GM21723 (cell line): ENCODE data around the gene ANK3.

Experiments
- ATAC-seq: cut with Tn5 transposase; IDR thresholded peaks from one replicate; pipeline ENCODE4 v1.9.1; 2021; ENCODE audit warnings: mild to moderate bottlenecking, moderate library complexity; ENCODE audit not compliant: unreplicated experiment

Gene ANK3

DNA sequence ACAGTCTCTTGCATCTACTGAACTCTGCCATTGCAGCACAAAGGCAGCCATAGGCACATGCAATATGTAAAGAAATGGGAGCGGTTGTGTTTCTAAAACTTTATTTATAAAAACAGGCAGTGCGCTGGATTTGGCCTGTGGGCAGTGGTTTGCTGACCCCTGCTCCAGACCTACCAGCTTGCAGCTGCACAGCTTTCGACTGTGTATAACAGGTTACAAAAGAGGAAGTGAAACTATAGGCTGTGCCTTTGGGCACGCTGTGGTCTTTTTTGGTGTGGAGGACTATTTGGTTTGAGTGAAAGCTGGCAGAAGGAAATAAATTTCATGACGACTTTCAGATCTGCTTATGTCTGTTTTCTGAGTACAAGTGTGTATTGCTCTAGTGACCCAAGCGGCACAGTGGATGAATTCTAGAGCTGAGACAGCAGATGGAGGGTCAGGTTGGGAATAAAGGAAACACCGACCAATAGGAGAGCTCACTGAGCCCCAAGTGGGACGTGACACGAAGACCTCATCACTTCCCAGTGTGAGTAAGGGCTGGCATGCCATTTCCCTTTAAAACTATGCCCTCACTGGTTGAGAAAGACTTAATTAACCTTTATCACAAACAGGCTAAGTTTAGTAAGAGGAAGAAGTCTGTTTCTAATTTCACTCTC is 152.7 kb downstream of the ANK3 start:
- peak; percentile 95 for ATAC-seq

- ATAC-seq = no peak
These were observed 154.7 kb downstream of the ANK3 start for GRCh38 chr10:60235001-60235400.

DNA sequence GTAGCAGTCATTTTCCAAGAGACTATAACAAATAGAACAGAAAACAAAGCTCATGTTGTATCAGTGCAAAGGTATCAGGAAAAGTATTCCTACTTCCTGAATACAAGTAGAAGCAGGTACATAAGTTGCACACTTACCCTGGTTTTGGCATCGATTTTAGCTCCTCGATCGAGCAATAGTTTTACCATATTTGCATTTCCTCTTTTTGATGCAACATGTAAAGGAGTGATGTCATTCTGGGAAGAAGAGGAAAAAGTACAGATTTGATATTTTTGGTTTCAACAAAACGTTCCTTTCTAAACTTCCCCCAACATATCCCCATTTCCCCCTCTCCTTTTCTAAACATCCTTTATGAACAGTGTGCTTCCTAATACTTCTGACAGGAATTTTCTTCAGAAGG is 155.1 kb downstream of the ANK3 start:
- ATAC-seq = no peak

DNA sequence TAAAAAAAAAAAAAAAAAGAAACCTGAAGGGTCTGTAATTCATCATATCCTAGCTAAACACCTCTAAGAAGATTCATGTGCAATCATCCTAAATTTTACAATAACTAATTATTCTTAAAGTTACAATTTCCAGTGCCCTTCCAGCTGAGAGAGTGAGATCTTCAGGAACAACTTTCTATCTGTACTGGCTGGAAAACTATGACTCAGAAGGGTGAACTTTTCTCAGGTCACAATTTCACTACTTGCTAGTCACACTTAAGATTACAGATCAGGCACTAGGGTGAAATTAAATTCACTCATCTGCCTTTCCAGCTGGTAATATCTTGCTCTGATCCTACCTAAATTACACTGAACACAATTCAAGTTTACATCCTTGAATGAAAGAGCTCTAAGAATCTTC is 158.8 kb downstream of the ANK3 start:
- no peak for ATAC-seq

GRCh38 chr10:60224066-60224705 is 165.5 kb downstream of the ANK3 start:
- no peak for ATAC-seq

- ATAC-seq = no peak
These were observed 167.6 kb downstream of the ANK3 start for GRCh38 chr10:60222047-60222446.

- no peak for ATAC-seq
These were observed 177.5 kb downstream of the ANK3 start for GRCh38 chr10:60212195-60212594.

DNA sequence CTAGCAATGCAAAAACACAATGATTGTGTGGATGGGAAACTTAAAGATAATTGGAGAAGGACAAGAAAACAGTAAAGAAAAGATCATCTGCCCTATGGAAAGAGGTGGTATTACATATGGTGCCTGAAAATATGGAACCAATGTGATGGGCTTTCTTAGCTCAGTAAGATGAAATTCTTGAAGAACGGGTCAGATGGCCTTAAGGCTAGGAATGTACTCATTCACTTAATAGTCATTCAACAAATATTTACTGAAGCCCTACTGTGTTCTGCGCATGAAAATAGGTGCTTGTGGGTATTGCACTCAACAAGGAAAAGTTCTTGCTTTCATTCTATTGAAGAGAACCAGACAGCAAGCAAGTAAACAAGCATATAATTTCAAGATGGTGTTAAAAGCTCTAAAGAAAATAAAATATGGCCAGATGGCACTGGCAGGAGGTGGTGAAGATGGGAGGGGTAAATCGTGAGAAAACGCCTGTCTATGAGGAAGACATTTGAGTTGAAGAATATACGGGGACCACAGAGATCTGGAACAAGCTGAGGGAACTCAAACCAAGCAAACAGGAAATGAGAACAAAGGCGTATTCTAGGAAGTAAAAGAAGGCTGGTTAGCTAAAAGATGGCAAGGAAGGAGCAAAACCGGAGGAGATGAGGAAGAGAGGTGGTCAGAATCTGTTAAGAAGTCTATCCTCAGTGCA is 179.7 kb downstream of the ANK3 start:
- no peak for ATAC-seq

DNA sequence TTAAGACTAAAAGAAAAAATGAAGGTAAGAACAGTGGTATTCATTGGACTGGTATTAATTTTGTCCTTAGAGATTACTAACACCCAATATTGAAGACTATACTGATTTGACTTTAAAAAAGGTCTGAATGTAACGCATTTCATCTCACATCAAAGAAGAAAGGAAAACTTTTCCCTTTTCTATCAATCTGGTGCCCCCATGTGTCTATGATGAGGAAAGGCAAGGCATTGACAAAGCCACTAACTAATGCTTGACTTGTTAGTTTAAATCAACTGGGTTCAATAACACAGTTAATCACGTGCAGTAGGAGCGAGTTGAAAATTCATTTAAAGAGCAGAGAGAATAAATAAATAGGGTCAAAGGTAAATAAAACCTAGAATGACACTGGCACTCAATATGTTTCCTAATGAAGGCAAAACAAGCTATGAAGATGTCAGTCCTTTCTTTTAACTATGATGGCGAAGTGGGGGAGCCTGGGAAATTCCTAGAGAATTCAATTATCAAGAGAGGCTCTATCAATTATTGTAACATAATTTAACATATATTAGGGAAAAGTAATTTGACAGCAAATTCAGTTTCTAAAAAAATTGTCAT is 180.9 kb downstream of the ANK3 start:
- ATAC-seq = no peak

DNA sequence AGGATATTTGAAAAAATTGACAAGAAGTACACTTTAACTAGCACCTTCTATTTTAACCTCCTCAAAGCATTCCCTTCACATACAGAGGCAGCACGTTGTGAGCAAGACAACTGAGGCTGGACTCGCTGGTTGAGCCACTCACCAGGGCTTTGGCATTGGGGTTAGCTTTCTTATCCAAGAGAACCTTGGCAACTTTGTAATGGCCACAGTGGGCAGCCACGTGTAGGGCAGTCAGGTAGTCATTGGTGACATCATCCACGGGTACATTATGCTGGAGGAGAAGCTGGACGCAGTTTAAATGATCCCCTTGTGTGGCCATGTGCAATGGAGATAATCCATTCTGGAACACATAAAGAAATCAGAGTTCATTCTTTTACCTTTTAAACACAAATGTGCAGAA is 181.8 kb downstream of the ANK3 start:
- no peak for ATAC-seq

- ATAC-seq = no peak
These were observed 182.9 kb downstream of the ANK3 start for GRCh38 chr10:60206735-60207134.

GRCh38 chr10:60205741-60206140 is 183.9 kb downstream of the ANK3 start:
- no peak for ATAC-seq

DNA sequence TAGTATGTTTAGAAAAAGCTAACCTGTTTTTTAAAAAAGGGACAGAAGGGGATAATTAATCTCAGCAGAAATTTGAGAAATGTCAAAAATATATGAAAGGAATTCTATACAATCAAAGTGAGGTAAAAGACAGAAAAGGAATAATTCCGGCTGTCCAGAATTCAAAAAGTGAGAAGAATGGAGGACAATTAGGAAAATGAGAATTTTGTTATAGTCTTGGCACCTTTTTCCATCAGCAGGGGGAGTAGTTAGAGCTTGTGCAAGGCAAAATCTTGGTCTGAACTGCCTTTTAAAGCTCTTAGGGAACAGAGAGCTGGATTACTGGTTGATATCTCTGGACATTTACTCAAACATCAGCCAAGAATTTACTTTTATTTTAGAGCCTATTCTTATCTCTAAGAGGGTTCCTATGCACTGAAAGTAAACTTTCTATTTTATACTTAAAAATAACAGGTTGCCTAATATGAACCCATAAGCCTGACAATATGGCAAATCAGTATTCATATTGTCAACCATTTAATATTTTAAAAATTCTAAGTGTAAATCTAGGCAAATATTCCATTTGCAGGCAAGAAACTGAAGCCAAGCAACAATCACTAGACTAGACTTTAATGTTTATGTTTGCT is 185.6 kb downstream of the ANK3 start:
- no peak for ATAC-seq

DNA sequence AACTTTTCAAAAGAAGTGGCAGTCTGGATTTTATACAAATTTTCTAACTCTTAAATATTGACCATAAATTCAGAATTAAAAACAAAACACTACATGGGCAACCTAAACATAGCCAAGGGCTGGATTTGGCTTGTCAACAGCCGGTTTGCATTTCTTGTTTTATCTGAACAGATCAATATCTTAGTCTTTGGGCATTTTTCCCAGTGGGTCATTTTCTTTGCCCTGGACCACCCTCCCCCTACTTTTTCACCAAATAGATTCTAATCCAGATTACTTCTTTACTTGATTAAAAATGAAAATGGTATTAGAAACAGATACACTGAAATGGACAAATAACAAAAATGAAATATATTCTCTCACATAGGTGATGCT is 189.0 kb downstream of the ANK3 start:
- ATAC-seq = no peak

GRCh38 chr10:60200012-60200681 is 189.5 kb downstream of the ANK3 start:
- no peak for ATAC-seq

- no peak for ATAC-seq
These were observed 192.5 kb downstream of the ANK3 start for GRCh38 chr10:60197206-60197605.

DNA sequence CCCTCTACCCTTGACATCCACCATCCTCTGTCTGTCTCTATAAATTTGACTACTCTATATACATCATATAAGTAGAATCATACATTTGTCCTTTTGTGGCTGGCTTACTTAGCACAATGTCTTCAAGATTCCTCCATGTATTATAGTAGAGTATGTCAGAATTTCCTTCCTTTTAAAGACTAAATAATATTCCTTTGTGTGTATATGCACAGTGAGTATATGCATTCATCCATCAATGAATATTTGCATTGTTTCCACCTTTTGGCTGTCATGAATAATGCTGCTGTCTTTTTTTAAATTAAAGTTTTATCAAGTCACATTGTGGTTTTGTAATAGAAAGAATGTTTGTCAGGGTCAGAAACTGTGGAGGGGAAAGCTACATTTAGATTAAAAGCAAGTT is 195.3 kb downstream of the ANK3 start:
- ATAC-seq = no peak

- ATAC-seq = no peak
These were observed 196.7 kb downstream of the ANK3 start for GRCh38 chr10:60192946-60193345.

DNA sequence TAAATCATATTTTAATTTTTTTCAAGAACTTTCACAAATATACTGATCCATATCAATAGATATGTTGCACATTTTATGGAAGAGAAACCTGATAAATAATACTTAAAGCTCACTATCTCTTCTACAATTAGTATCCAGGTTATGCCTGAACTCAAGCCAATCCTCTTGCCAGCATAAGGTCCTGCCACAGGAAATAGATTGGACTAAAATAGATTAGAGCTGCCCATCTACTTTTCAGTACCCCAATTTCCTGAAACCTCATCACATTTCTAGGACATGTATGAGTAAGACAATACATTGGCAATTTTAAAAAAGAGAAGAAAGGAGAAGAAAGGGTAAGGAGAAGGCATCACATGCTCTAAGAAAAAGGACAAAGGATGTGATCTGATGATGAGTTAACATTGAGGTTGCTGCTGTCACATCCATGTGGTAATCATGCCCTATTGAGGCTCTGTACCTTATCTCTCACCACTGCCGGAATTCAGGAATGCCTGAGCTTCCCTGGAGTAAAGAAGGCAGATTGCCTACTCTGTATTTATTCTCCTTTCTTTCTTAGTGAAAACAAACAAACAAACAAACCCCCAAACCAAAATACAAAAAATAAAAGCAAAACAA is 199.7 kb downstream of the ANK3 start:
- ATAC-seq = no peak

DNA sequence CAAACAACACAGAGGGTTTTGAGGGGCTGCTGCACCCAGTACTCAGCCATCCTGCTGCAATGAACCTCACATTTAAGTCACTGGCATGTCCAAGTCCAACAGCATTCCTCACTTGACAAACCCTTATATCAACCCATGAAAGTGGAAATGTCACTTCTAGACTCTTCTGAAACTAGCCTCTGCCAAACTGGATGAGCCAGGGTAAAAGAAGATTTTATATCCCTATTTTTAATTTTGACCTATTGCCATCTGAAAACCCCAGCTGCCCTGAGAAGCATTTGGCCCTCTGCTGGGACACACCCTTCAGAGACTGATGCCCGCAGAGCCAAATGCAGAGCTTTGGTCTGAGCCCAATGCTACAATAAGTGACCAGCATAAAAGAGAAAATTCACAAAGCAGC is 201.1 kb downstream of the ANK3 start:
- ATAC-seq = no peak

- no peak for ATAC-seq
These were observed 202.0 kb downstream of the ANK3 start for GRCh38 chr10:60187691-60188090.
